Right lobe of liver (tissue), 6 donors: ENCODE measurements around the gene HTRA2. TPM values are rescaled to one million over a fixed set of nuclear protein-coding genes. Genes with fewer than 3 reads are reported as not detected.

Experiments used
- ATAC-seq, 4 donors: fragments of 200-7000 bp; cut with Tn5 transposase; one replicate each; pipeline ENCODE4 v1.9.1; 2020; ENCODE audit warnings: mild to moderate bottlenecking in 4 of 4, moderate library complexity in 4 of 4
- DNase-seq, 3 donors: peaks; one replicate each; pipeline ENCODE4 v3.0.0-alpha.2; 2020
- H3K27ac ChIP-seq, 3 donors: fragments of 200-600 bp; one replicate each; pipeline ENCODE4 v1.8.0; 2022
- H3K27me3 ChIP-seq, 2 donors: fragments of 200-600 bp; one replicate each; pipeline ENCODE4 v1.8.0; 2022
- H3K36me3 ChIP-seq, 4 donors: fragments of 200-600 bp; sonication (generic) in 1 of 4; one replicate each; pipeline versions ENCODE4 v1.5.1 to v1.8.0; 2017 to 2022; ENCODE audit warnings: control low read depth in 1 of 4
- H3K4me1 ChIP-seq, 4 donors: fragments of 200-600 bp; sonication (generic) in 1 of 4; one replicate each; pipeline versions ENCODE4 v1.5.1 to v1.8.0; 2017 to 2022; ENCODE audit warnings: control low read depth in 1 of 4
- H3K4me3 ChIP-seq, 3 donors: fragments of 200-600 bp; one replicate each; pipeline ENCODE4 v1.8.0; 2022
- H3K9me3 ChIP-seq, 4 donors: fragments of 200-600 bp; sonication (generic) in 1 of 4; one replicate each; pipeline versions ENCODE4 v1.5.1 to v1.8.0; 2017 to 2022; ENCODE audit warnings: control low read depth in 1 of 4
- CTCF ChIP-seq, 4 donors: fragments of 200-600 bp in 3 of 4; fragments of 450-650 bp in 1 of 4; IDR thresholded peaks; one replicate each; pipeline versions ENCODE4 v1.5.1 to v1.8.0; 2016 to 2022; ENCODE audit warnings: antibody characterized with exemption in 4 of 4, mild to moderate bottlenecking in 2 of 4
- POLR2A ChIP-seq: fragments of 450-650 bp; IDR thresholded peaks from one replicate; pipeline ENCODE4 v1.6.1; 2017; ENCODE audit warnings: antibody characterized with exemption, mild to moderate bottlenecking
- WGBS: methylation state at CpG from one replicate; pipeline ENCODE4 v1.1.6; 2018; ENCODE audit warnings: low coverage, low lambda C conversion rate; ENCODE audit not compliant: insufficient coverage; ENCODE audit errors: missing lambda C conversion rate; 5-methylcytosine and 5-hydroxymethylcytosine counted together
- intact Hi-C, 2 donors: fragments of 100-400 bp; cut with DNase I; formaldehyde crosslinking; loops; one replicate each; pipeline versions ENCODE4 v1.11.2 to v1.14.1; 2022
- total RNA-seq, 6 experiments: library from RNA; depleted of rRNA in 2 of 6; stranded (reverse); fragments of >200 nt in 2 of 6; fragmentation: NEBNext Ultra II Directional in 3 of 6; extraction: Animal tissue kit (Norgen Biotek cat#: 25700) in 3 of 6; gene quantifications; one replicate each; pipeline versions ENCODE4 v1.1.0 to v1.2.4, GENCODE V29; 2016 to 2023
- donor health status: DM: no; HTN: yes; CAD: no.
- donor health status: DM: no; HTN: no; CAD: no.
- donor health status: DM: no; HTN: no; CAD: no.
- donor health status: DM: no; HTN: yes; CAD: no.
- donor health status: DM: no; HTN: yes; CAD: no.

HTRA2 gene
- total RNA-seq, 6 experiments from 2014 or later = 12.3 to 20.3 (median 15.2) TPM

GRCh38 chr2:74499940-74500577 is 29.7 kb upstream of the HTRA2 start:
- no peak for DNase-seq
- H3K4me3 ChIP-seq = peak overlapping the region in 2 of 3 donors; percentile 44 to 55
- peaks cover 0 to 61% (median 18%) of the 10 kb centered on the region in 4 donors for H3K4me1 ChIP-seq
- ATAC-seq = no peak
- no peaks in the 10 kb centered on the region for H3K27me3 ChIP-seq
- TF ChIP-seq POLR2A = no peak
- no peak for TF ChIP-seq CTCF (IDR thresholded peaks at IDR 0.05)
- 51% methylated on average over 10 of the region's 15 CpGs for WGBS
- H3K9me3 ChIP-seq = no peaks in the 10 kb centered on the region
- peak overlapping the region in 1 of 3 donors; percentile 66 for H3K27ac ChIP-seq
- no peaks in the 10 kb centered on the region for H3K36me3 ChIP-seq
- intact Hi-C loops = no loop called here

GRCh38 chr2:74500578-74500946 is 29.2 kb upstream of the HTRA2 start:
- no peak overlapping the region for H3K27ac ChIP-seq
- no peaks in the 10 kb centered on the region for H3K36me3 ChIP-seq
- TF ChIP-seq CTCF (IDR thresholded peaks at IDR 0.05) = no peak
- TF ChIP-seq POLR2A = no peak
- H3K27me3 ChIP-seq = no peaks in the 10 kb centered on the region
- intact Hi-C loops = no loop called here
- peaks cover 0 to 66% (median 20%) of the 10 kb centered on the region in 4 donors for H3K4me1 ChIP-seq
- no peaks in the 10 kb centered on the region for H3K9me3 ChIP-seq
- no peak overlapping the region for H3K4me3 ChIP-seq
- ATAC-seq (no peak), DNase-seq (no peak)

- 39% methylated on average over 14 of the region's 18 CpGs for WGBS
- Histone ChIP-seq H3K9me3 (no peaks in the 10 kb centered on the region), H3K27ac (peak overlapping the region in 2 of 3 donors; percentile 93), H3K36me3 (no peaks in the 10 kb centered on the region), H3K4me1 (peaks cover 0 to 75% (median 25%) of the 10 kb centered on the region in 4 donors), H3K4me3 (peak overlapping the region; percentile 60 to 84 (median 82)), H3K27me3 (no peaks in the 10 kb centered on the region)
- intact Hi-C loops = no loop called here
- no peak for ATAC-seq
- TF ChIP-seq CTCF (IDR thresholded peaks at IDR 0.05) (no peak), POLR2A (no peak)
- no peak for DNase-seq
Measured at GRCh38 chr2:74501335-74502071, 28.2 kb upstream of the HTRA2 start.

GRCh38 chr2:74502147-74502719 is 27.5 kb upstream of the HTRA2 start:
- no peak for TF ChIP-seq POLR2A
- TF ChIP-seq CTCF (IDR thresholded peaks at IDR 0.05) = no peak
- Histone ChIP-seq H3K27me3 (no peaks in the 10 kb centered on the region), H3K27ac (peak overlapping the region; percentile 66 to 93 (median 93)), H3K36me3 (no peaks in the 10 kb centered on the region), H3K9me3 (no peaks in the 10 kb centered on the region), H3K4me1 (peaks cover 0 to 71% (median 25%) of the 10 kb centered on the region in 4 donors), H3K4me3 (peak overlapping the region; percentile 60 to 84 (median 82))
- peak; percentile 73 to 87 (median 85) for DNase-seq
- intact Hi-C loops = no loop called here
- 4% methylated on average over 20 of the region's 32 CpGs for WGBS
- peak; percentile 54 to 69 (median 60) for ATAC-seq
